Tibial nerve (tissue), 3 donors: ENCODE data around the gene SETD7.

ENCODE experiments used
- CTCF ChIP-seq, 5 experiments: fragments of 200-600 bp in 3 of 5; fragments of 450-650 bp in 2 of 5; sonication (generic) in 3 of 5; IDR thresholded peaks; one replicate each; pipeline ENCODE4 v1.5.1; 2016 to 2019; ENCODE audit warnings: antibody characterized with exemption in 5 of 5, mild to moderate bottlenecking in 3 of 5, moderate library complexity in 2 of 5
- POLR2A ChIP-seq, 2 donors: fragments of 450-650 bp; IDR thresholded peaks; one replicate each; pipeline ENCODE4 v1.6.1; 2017; ENCODE audit warnings: antibody characterized with exemption in 2 of 2, mild to moderate bottlenecking in 2 of 2, moderate library complexity in 2 of 2

GRCh38 chr4:139535228-139535870, 20.7 kb downstream of the SETD7 start:
- TF ChIP-seq POLR2A (IDR thresholded peaks at IDR 0.05) (no peak), CTCF (IDR thresholded peaks at IDR 0.05) (no peak)
